Measurements from ENCODE around the gene PPAN. TPM values are rescaled to one million over a fixed set of nuclear protein-coding genes. Genes with fewer than 3 reads are reported as not detected.

The PPAN gene
- total RNA-seq, 4 donors from 2014 or later, result 11.7 to 147 (median 24.7) TPM

GRCh38 chr19:10135551-10136334 is 29.6 kb downstream of the PPAN start:
- no peak for DNase-seq
- no peak overlapping the region for H3K27ac ChIP-seq
- peaks cover 0 to 93% (median 0%) of the 10 kb centered on the region in 3 donors for H3K36me3 ChIP-seq
- H3K9me3 ChIP-seq, result no peaks in the 10 kb centered on the region
- H3K4me3 ChIP-seq, result no peak overlapping the region
- no peaks in the 10 kb centered on the region for H3K27me3 ChIP-seq
- H3K4me1 ChIP-seq, result no peaks in the 10 kb centered on the region
- TF ChIP-seq CTCF (IDR thresholded peaks at IDR 0.05) (no peak), POLR2A (IDR thresholded peaks at IDR 0.05) (no peak)

- H3K36me3 ChIP-seq, result peaks cover 0 to 94% (median 0%) of the 10 kb centered on the region in 3 donors
- no peaks in the 10 kb centered on the region for H3K4me1 ChIP-seq
- H3K27ac ChIP-seq, result no peak overlapping the region
These were observed 30.8 kb downstream of the PPAN start for GRCh38 chr19:10136936-10137335.

GRCh38 chr19:10137751-10138682 is 31.9 kb downstream of the PPAN start:
- no peak for DNase-seq
- no peak overlapping the region for H3K4me3 ChIP-seq
- H3K9me3 ChIP-seq, result no peaks in the 10 kb centered on the region
- peaks cover 0 to 94% (median 0%) of the 10 kb centered on the region in 3 donors for H3K36me3 ChIP-seq
- no peak for TF ChIP-seq CTCF (IDR thresholded peaks at IDR 0.05)
- TF ChIP-seq POLR2A (IDR thresholded peaks at IDR 0.05), result no peak
- H3K27me3 ChIP-seq, result no peaks in the 10 kb centered on the region
- peaks cover 0 to under 1% (median 0%) of the 10 kb centered on the region in 4 donors for H3K4me1 ChIP-seq
- no peak overlapping the region for H3K27ac ChIP-seq

More at GRCh38 chr19:10136936-10137335, 30.8 kb downstream of the PPAN start:
- H3K4me3 ChIP-seq, result no peak overlapping the region
- TF ChIP-seq CTCF (IDR thresholded peaks at IDR 0.05) (no peak), POLR2A (IDR thresholded peaks at IDR 0.05) (no peak)
- H3K9me3 ChIP-seq, result no peaks in the 10 kb centered on the region
- DNase-seq, result no peak
- H3K27me3 ChIP-seq, result no peaks in the 10 kb centered on the region

- Histone ChIP-seq H3K4me1 (peaks cover 0 to 3% (median 0%) of the 10 kb centered on the region in 4 donors), H3K36me3 (peaks cover 0 to 95% (median 3%) of the 10 kb centered on the region in 3 donors)
- TF ChIP-seq POLR2A (IDR thresholded peaks at IDR 0.05) (no peak), CTCF (IDR thresholded peaks at IDR 0.05) (no peak)
These were observed 33.0 kb downstream of the PPAN start for GRCh38 chr19:10138879-10139795.

GRCh38 chr19:10139952-10140351 is 33.8 kb downstream of the PPAN start:
- no peak overlapping the region for H3K4me3 ChIP-seq
- H3K4me1 ChIP-seq, result peaks cover 0 to 3% (median 0%) of the 10 kb centered on the region in 4 donors
- no peak for DNase-seq
- no peaks in the 10 kb centered on the region for H3K27me3 ChIP-seq
- H3K27ac ChIP-seq, result no peak overlapping the region
- H3K36me3 ChIP-seq, result peaks cover 0 to 91% (median 3%) of the 10 kb centered on the region in 3 donors
- TF ChIP-seq POLR2A (IDR thresholded peaks at IDR 0.05), result no peak
- no peak for TF ChIP-seq CTCF (IDR thresholded peaks at IDR 0.05)
- H3K9me3 ChIP-seq, result no peaks in the 10 kb centered on the region

More at GRCh38 chr19:10138879-10139795, 33.0 kb downstream of the PPAN start:
- DNase-seq, result no peak
- no peaks in the 10 kb centered on the region for H3K9me3 ChIP-seq
- no peaks in the 10 kb centered on the region for H3K27me3 ChIP-seq
- H3K27ac ChIP-seq, result no peak overlapping the region
- H3K4me3 ChIP-seq, result no peak overlapping the region

All from Peyer's patch (tissue), 4 donors.